Thyroid gland (tissue), 4 donors: ENCODE measurements around the gene EIF3K.

Source experiments
- POLR2A ChIP-seq, 2 donors: fragments of 450-650 bp; IDR thresholded peaks; one replicate each; pipeline ENCODE4 v1.6.1; 2017; ENCODE audit warnings: antibody characterized with exemption in 2 of 2, mild to moderate bottlenecking in 2 of 2, moderate library complexity in 1 of 2
- TF ChIP-seq, protein P1 (sequence below), 6 experiments: fragments of 200-600 bp in 3 of 6; fragments of 450-650 bp in 3 of 6; sonication (generic) in 3 of 6; IDR thresholded peaks; one replicate each; pipeline ENCODE4 v1.5.1; 2016 to 2019; ENCODE audit warnings: antibody characterized with exemption in 6 of 6, mild to moderate bottlenecking in 2 of 6, inconsistent platforms in 1 of 6, moderate library complexity in 1 of 6

- TF ChIP-seq, protein P1, sequence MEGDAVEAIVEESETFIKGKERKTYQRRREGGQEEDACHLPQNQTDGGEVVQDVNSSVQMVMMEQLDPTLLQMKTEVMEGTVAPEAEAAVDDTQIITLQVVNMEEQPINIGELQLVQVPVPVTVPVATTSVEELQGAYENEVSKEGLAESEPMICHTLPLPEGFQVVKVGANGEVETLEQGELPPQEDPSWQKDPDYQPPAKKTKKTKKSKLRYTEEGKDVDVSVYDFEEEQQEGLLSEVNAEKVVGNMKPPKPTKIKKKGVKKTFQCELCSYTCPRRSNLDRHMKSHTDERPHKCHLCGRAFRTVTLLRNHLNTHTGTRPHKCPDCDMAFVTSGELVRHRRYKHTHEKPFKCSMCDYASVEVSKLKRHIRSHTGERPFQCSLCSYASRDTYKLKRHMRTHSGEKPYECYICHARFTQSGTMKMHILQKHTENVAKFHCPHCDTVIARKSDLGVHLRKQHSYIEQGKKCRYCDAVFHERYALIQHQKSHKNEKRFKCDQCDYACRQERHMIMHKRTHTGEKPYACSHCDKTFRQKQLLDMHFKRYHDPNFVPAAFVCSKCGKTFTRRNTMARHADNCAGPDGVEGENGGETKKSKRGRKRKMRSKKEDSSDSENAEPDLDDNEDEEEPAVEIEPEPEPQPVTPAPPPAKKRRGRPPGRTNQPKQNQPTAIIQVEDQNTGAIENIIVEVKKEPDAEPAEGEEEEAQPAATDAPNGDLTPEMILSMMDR (IDR thresholded peaks at IDR 0.05) = no peak
- peak; percentile 4 to 80 for TF ChIP-seq POLR2A (IDR thresholded peaks at IDR 0.05)
Observed at GRCh38 chr19:38649305-38650171, 30.6 kb downstream of the EIF3K start.
